Endothelial cell of umbilical vein (primary cell): ENCODE data around the gene KIRREL1. TPM values are rescaled to one million over a fixed set of nuclear protein-coding genes. Genes with fewer than 3 reads are reported as not detected.
A peak's percentile ranks its signal among the peaks of the same experiment; 100 is the strongest.

Experiments
- BruUV-seq: library from RNA; stranded (reverse); fragments of 400-500 nt; replicated peaks from 2 replicates; lab custom pipeline; 2021; lab: Mats Ljungman, UMichigan
- CTCF ChIA-PET: fragments of 300-600, 350-600 bp; sonication (Branson Sonifier 250); formaldehyde crosslinking; loops from one replicate; lab custom pipeline; 2021; ENCODE audit warnings: antibody characterized with exemption, inconsistent platforms; lab: Charles Lee
- POLR2A ChIA-PET: fragments of 300-600, 350-600 bp; sonication (Branson Sonifier 250); formaldehyde crosslinking; loops from one replicate; lab custom pipeline; 2021; ENCODE audit warnings: antibody characterized with exemption, inconsistent platforms; lab: Charles Lee
- DNase-seq: peaks from one replicate; pipeline ENCODE4 v3.0.0-alpha.2; 2011; ENCODE audit warnings: low read depth, low spot score
- FAIRE-seq: peaks from 2 replicates; lab custom pipeline; 2011; peaks lifted over from hg19 to GRCh38; lab: Jason Lieb, UNC
- H2AFZ ChIP-seq: 2 replicates; pipeline ENCODE4 v1.6.0; 2012; ENCODE audit warnings: low read depth, low read length, control low read depth, inconsistent platforms
- H3K27ac ChIP-seq: 2 replicates; pipeline ENCODE4 v1.5.1; 2011; ENCODE audit warnings: low read depth, mild to moderate bottlenecking, control low read depth, low read length, moderate library complexity; ENCODE audit not compliant: insufficient read depth
- H3K27me3 ChIP-seq, 2 experiments: 2 replicates each; pipeline versions ENCODE4 v1.6.0 to v1.6.1; 2011; ENCODE audit warnings: low read length in 2 of 2, mixed read lengths in 1 of 2; ENCODE audit not compliant: control insufficient read depth in 2 of 2, insufficient read depth in 2 of 2
- H3K36me3 ChIP-seq, 2 experiments: 2 replicates in 1 of 2; 3 replicates in 1 of 2; pipeline ENCODE4 v1.5.1; 2011; ENCODE audit warnings: low read length in 2 of 2, mild to moderate bottlenecking in 1 of 2, moderate library complexity in 1 of 2; ENCODE audit not compliant: control insufficient read depth in 2 of 2, insufficient read depth in 2 of 2; ENCODE audit errors: extremely low read depth in 1 of 2
- H3K4me1 ChIP-seq: 3 replicates; pipeline ENCODE4 v1.5.1; 2011; ENCODE audit warnings: mild to moderate bottlenecking, low read length; ENCODE audit not compliant: control insufficient read depth, insufficient read depth; ENCODE audit errors: extremely low read depth
- H3K4me2 ChIP-seq: 2 replicates; pipeline ENCODE4 v1.6.1; 2011; ENCODE audit warnings: low read length, control low read depth, mixed read lengths; ENCODE audit not compliant: insufficient read depth
- H3K4me3 ChIP-seq, 3 experiments: fragments of 200-600 bp in 1 of 3; sonication (generic), shearing (Covaris generic) in 1 of 3; replicated peaks in 1 of 3; 2 replicates each; pipeline ENCODE4 v1.5.1; 2011 to 2016; ENCODE audit warnings: control low read depth in 3 of 3, low read length in 3 of 3, mild to moderate bottlenecking in 2 of 3, inconsistent platforms in 1 of 3, low read depth in 1 of 3, moderate library complexity in 1 of 3; ENCODE audit not compliant: insufficient read depth in 1 of 3
- H3K79me2 ChIP-seq: 2 replicates; pipeline ENCODE4 v1.6.0; 2012; ENCODE audit warnings: low read length, inconsistent platforms; ENCODE audit not compliant: control insufficient read depth, insufficient read depth
- H3K9ac ChIP-seq: replicated peaks from 2 replicates; pipeline ENCODE3; 2011; ENCODE audit warnings: low read length, control low read depth; ENCODE audit not compliant: insufficient read depth; ENCODE audit errors: extremely low read depth
- H3K9me1 ChIP-seq: replicated peaks from 3 replicates; pipeline ENCODE4 v1.6.0; 2011; ENCODE audit warnings: mild to moderate bottlenecking, low read length; ENCODE audit not compliant: control insufficient read depth, insufficient read depth; ENCODE audit errors: extremely low read depth
- H3K9me3 ChIP-seq: replicated peaks from 2 replicates; pipeline ENCODE4 v1.5.1; 2012; ENCODE audit warnings: low read length, inconsistent platforms; ENCODE audit not compliant: control insufficient read depth, insufficient read depth
- H4K20me1 ChIP-seq: replicated peaks from 2 replicates; pipeline ENCODE3; 2011; ENCODE audit warnings: mild to moderate bottlenecking, low read length; ENCODE audit not compliant: control insufficient read depth, insufficient read depth; ENCODE audit errors: extremely low read depth
- EZH2 ChIP-seq: IDR thresholded peaks from 2 replicates; pipeline ENCODE4 v1.6.1; 2012; ENCODE audit warnings: borderline replicate concordance, low read depth, mild to moderate bottlenecking, moderate library complexity, low read length, inconsistent platforms; ENCODE audit not compliant: severe bottlenecking
- FOS ChIP-seq: IDR thresholded peaks from 2 replicates; pipeline ENCODE4 v1.6.1; 2011; ENCODE audit warnings: mild to moderate bottlenecking, low read length, moderate library complexity, borderline replicate concordance; ENCODE audit not compliant: insufficient read depth
- GATA2 ChIP-seq: IDR thresholded peaks from 2 replicates; pipeline ENCODE4 v1.7.0; 2011; ENCODE audit warnings: low read depth, mild to moderate bottlenecking, moderate library complexity, mixed read lengths, low read length; ENCODE audit not compliant: insufficient read length, insufficient read depth
- JUN ChIP-seq: IDR thresholded peaks from 2 replicates; pipeline ENCODE4 v1.6.1; 2011; ENCODE audit warnings: borderline replicate concordance, low read depth; ENCODE audit not compliant: insufficient read length, insufficient read depth
- MYC ChIP-seq: IDR thresholded peaks from one replicate; pipeline ENCODE4 v1.6.1; 2011; ENCODE audit warnings: mild to moderate bottlenecking, low read depth, low read length
- POLR2A ChIP-seq: IDR thresholded peaks from 2 replicates; pipeline ENCODE4 v1.6.1; 2012; ENCODE audit warnings: low read depth, mild to moderate bottlenecking, control low read depth, low read length
- POLR2AphosphoS5 ChIP-seq: IDR thresholded peaks from 2 replicates; pipeline ENCODE4 v1.6.1; 2012; ENCODE audit warnings: low read depth, mild to moderate bottlenecking, control low read depth, low read length, moderate library complexity; ENCODE audit not compliant: insufficient read depth
- dilution Hi-C: fragments of 300-500 bp; cut with MboI; formaldehyde crosslinking; loops from one replicate; pipeline ENCODE4 v1.15.0; 2019; ENCODE audit warnings: low sequenced_read_pairs; ENCODE audit not compliant: extremely low pct_ligation_motif_present
- intact Hi-C: fragments of 100-400 bp; cut with micrococcal nuclease; formaldehyde crosslinking; loops from one replicate; pipeline ENCODE4 v1.10.0; 2022
- polyA plus RNA-seq, 4 experiments: library from polyadenylated mRNA; depleted of rRNA in 3 of 4; stranded (reverse) in 3 of 4; unstranded in 1 of 4; fragments of >200 nt; gene quantifications; 2 replicates each; pipeline versions ENCODE4 v1.2.1 to v1.2.3, GENCODE V29; 2011 to 2012; ENCODE audit warnings: missing spikeins in 1 of 4
- total RNA-seq: library from RNA; stranded (reverse); gene quantifications from 2 replicates; pipeline ENCODE4 v1.2.3, GENCODE V29; 2021
- TF ChIP-seq, protein P1 (sequence below): IDR thresholded peaks from 2 replicates; pipeline ENCODE4 v1.6.1; 2011; ENCODE audit not compliant: insufficient read depth, insufficient read length
- TF ChIP-seq, protein P2 (sequence below), 2 donors: IDR thresholded peaks; 1 replicate in 1 of 2; 2 replicates in 1 of 2; pipeline ENCODE4 v1.5.1; 2011; ENCODE audit warnings: low read length in 2 of 2, mild to moderate bottlenecking in 2 of 2, moderate library complexity in 2 of 2, control low read depth in 1 of 2, inconsistent platforms in 1 of 2, low read depth in 1 of 2; ENCODE audit not compliant: insufficient read depth in 1 of 2; ENCODE audit errors: extremely low read depth in 1 of 2

Gene KIRREL1
- total and polyA plus RNA-seq, 2 donors (not counting 3 experiments of a cell fraction or from before 2014, with no cell fraction given), result 35.6 to 57.6 TPM

DNA sequence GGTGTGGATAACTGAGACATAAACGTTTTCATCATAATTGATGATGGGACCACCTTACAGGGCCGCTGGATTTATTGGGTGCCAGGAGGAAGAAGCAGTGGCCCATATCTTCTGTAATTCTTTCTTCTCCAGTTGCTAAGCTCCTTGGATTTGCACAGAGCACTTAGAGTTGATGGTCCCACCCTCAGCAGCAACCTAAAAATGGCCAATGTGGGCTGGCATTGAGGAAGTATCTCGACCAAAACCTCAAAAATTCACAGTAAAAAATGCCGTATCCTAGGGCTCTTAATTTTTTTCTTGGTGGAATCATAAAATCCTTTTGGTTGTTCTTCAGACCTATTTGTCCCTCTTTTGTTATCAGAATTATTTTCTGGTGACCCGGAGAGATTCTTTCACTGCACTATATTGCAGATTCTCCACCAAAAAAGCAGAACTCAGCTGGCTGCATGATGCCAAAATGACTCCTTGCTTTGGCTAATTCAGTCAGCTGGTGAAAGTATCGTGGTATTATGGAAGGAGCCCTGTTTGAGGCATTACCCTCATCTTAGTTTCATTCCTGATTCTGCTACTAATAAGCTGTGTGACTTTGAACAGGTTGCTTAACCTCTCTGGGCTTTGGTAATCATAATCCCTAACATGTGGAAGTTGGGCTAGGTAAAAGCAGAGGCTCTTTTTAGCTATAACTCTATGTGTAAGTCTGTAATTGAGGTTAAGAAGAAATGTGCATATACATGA, 27.6 kb downstream of the KIRREL1 start:
- Histone ChIP-seq H3K4me1 (peaks cover 54% of the 10 kb centered on the region), H4K20me1 (no peaks in the 10 kb centered on the region), H3K79me2 (peaks cover 31% of the 10 kb centered on the region), H3K4me3 (no peak overlapping the region), H3K4me2 (peak overlapping the region; percentile 81), H3K9ac (no peak overlapping the region), H3K36me3 (no peaks in the 10 kb centered on the region), H2AFZ (no peak overlapping the region), H3K27me3 (no peaks in the 10 kb centered on the region), H3K9me1 (no peaks in the 10 kb centered on the region), H3K27ac (peak overlapping the region; percentile 95), H3K9me3 (no peaks in the 10 kb centered on the region)
- intact Hi-C loops, result loop anchor here (1.0 kb wide), 1 partner anchor 11 kb away; no protein-coding TSS in a partner anchor
- dilution Hi-C loops, result no loop called here
- peak; percentile 56 for FAIRE-seq
- no TSS peak for BruUV-seq
- ChIA-PET CTCF (interaction anchor here (1.1 to 5.6 kb wide), 7 partner anchors 10 to 72 kb away, joined by 3 to 72 read pairs (median 18); partner anchors contain the start of gene KIRREL1), POLR2A (interaction anchor here (2.2 kb wide), 1 partner anchor 16 kb away, joined by 5 read pairs; no protein-coding TSS in a partner anchor)
- DNase-seq, result no peak
- TF ChIP-seq POLR2A (no peak), POLR2AphosphoS5 (no peak), MYC (no peak), EZH2 (no peak), GATA2 (no peak), JUN (no peak), FOS (no peak)
- TF ChIP-seq, protein P1, sequence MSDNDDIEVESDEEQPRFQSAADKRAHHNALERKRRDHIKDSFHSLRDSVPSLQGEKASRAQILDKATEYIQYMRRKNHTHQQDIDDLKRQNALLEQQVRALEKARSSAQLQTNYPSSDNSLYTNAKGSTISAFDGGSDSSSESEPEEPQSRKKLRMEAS, result no peak
- TF ChIP-seq, protein P2, sequence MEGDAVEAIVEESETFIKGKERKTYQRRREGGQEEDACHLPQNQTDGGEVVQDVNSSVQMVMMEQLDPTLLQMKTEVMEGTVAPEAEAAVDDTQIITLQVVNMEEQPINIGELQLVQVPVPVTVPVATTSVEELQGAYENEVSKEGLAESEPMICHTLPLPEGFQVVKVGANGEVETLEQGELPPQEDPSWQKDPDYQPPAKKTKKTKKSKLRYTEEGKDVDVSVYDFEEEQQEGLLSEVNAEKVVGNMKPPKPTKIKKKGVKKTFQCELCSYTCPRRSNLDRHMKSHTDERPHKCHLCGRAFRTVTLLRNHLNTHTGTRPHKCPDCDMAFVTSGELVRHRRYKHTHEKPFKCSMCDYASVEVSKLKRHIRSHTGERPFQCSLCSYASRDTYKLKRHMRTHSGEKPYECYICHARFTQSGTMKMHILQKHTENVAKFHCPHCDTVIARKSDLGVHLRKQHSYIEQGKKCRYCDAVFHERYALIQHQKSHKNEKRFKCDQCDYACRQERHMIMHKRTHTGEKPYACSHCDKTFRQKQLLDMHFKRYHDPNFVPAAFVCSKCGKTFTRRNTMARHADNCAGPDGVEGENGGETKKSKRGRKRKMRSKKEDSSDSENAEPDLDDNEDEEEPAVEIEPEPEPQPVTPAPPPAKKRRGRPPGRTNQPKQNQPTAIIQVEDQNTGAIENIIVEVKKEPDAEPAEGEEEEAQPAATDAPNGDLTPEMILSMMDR (IDR thresholded peaks at IDR 0.05; ENCODE audit: extremely low read depth in 1 of 2, insufficient read depth in 1 of 2, low read depth in 1 of 2, low read length in 2 of 2), result no peak
